Astrocyte of the hippocampus (primary cell): ENCODE results near the gene CASTOR2.
"Not testable (repeated sequence)": the region's sequence is repeated elsewhere in the genome, so short reads cannot be mapped to it uniquely, and the experiment has no call there.

Source experiments
- DNase-seq: peaks from one replicate; pipeline ENCODE4 v3.0.0; 2011; ENCODE audit warnings: low read depth, low spot score

The CASTOR2 gene

GRCh38 chr7:74964511-74965119 lies at the start of gene CASTOR2:
TSS of gene CASTOR2 (plus strand) at chr7:74964705. CDS start at chr7:74964986, 281 bp downstream.
- not testable (repeated sequence) for DNase-seq

GRCh38 chr7:74922321-74922890 lies 42.1 kb upstream of the CASTOR2 start:
- not testable (repeated sequence) for DNase-seq

GRCh38 chr7:74923644-74924043 lies 40.9 kb upstream of the CASTOR2 start:
- DNase-seq, result not testable (repeated sequence)

- not testable (repeated sequence) for DNase-seq
Observed at GRCh38 chr7:74926968-74927367, 37.5 kb upstream of the CASTOR2 start.

GRCh38 chr7:74931563-74932328 lies 32.8 kb upstream of the CASTOR2 start:
- DNase-seq, result not testable (repeated sequence)

GRCh38 chr7:74939429-74939828 lies 25.1 kb upstream of the CASTOR2 start:
- DNase-seq, result not testable (repeated sequence)

- not testable (repeated sequence) for DNase-seq
Observed at GRCh38 chr7:74941302-74942069, 23.0 kb upstream of the CASTOR2 start.

GRCh38 chr7:74943923-74944322 lies 20.6 kb upstream of the CASTOR2 start:
- DNase-seq, result not testable (repeated sequence)

GRCh38 chr7:74947741-74948140 lies 16.8 kb upstream of the CASTOR2 start:
- DNase-seq, result not testable (repeated sequence)

GRCh38 chr7:74953774-74954173 lies 10.7 kb upstream of the CASTOR2 start:
- DNase-seq, result not testable (repeated sequence)

GRCh38 chr7:74958328-74958727 lies 6.2 kb upstream of the CASTOR2 start:
- DNase-seq, result not testable (repeated sequence)

- not testable (repeated sequence) for DNase-seq
Observed at GRCh38 chr7:74963704-74964510, 598 bp upstream of the CASTOR2 start.

- DNase-seq, result not testable (repeated sequence)
Observed at GRCh38 chr7:74966208-74966854, 1.8 kb downstream of the CASTOR2 start.

- DNase-seq, result not testable (repeated sequence)
Observed at GRCh38 chr7:74966909-74967308, 2.4 kb downstream of the CASTOR2 start.

GRCh38 chr7:74971431-74971830 lies 6.9 kb downstream of the CASTOR2 start:
- DNase-seq, result not testable (repeated sequence)

GRCh38 chr7:74972377-74972776 lies 7.9 kb downstream of the CASTOR2 start:
- DNase-seq, result not testable (repeated sequence)

GRCh38 chr7:74975959-74976358 lies 11.5 kb downstream of the CASTOR2 start:
- not testable (repeated sequence) for DNase-seq

GRCh38 chr7:74977523-74977922 lies 13.0 kb downstream of the CASTOR2 start:
- not testable (repeated sequence) for DNase-seq

GRCh38 chr7:74988436-74988835 lies 23.9 kb downstream of the CASTOR2 start:
- DNase-seq, result peak; percentile 74

GRCh38 chr7:74993121-74993520 lies 28.6 kb downstream of the CASTOR2 start:
- DNase-seq, result no peak
